MM.1S (cell line): ENCODE measurements around the gene GNAT1.

ENCODE experiments used
- DNase-seq: peaks from one replicate; pipeline ENCODE4 v3.0.0-alpha.2; 2015
- H2AFZ ChIP-seq: fragments of 300-600 bp; sonication (generic); 2 replicates; pipeline ENCODE4 v1.6.0; 2016; ENCODE audit warnings: antibody characterized with exemption, low read length
- H3F3A ChIP-seq: fragments of 300-600 bp; sonication (generic); 2 replicates; pipeline ENCODE4 v1.6.1; 2016; ENCODE audit warnings: mild to moderate bottlenecking, antibody characterized with exemption, low read length, moderate library complexity, mixed read lengths; ENCODE audit not compliant: insufficient read depth
- H3K27ac ChIP-seq: fragments of 300-600 bp; sonication (generic); 2 replicates; pipeline ENCODE4 v1.5.1; 2016; ENCODE audit warnings: mild to moderate bottlenecking, low read length
- H3K27me3 ChIP-seq: fragments of 300-600 bp; sonication (generic); replicated peaks from 2 replicates; pipeline ENCODE4 v1.6.0; 2016; ENCODE audit warnings: low read length; ENCODE audit not compliant: insufficient read depth
- H3K36me3 ChIP-seq: fragments of 300-600 bp; sonication (generic); replicated peaks from 2 replicates; pipeline ENCODE4 v1.6.1; 2016; ENCODE audit warnings: mild to moderate bottlenecking, low read length, mixed read lengths; ENCODE audit not compliant: insufficient read depth
- H3K4me1 ChIP-seq: fragments of 300-600 bp; sonication (generic); 2 replicates; pipeline ENCODE4 v1.6.1; 2016; ENCODE audit warnings: low read length, mixed read lengths
- H3K4me2 ChIP-seq: fragments of 300-600 bp; sonication (generic); 2 replicates; pipeline ENCODE4 v1.6.0; 2016; ENCODE audit warnings: low read depth, low read length
- H3K4me3 ChIP-seq: fragments of 300-600 bp; sonication (generic); 2 replicates; pipeline ENCODE4 v1.5.1; 2016; ENCODE audit warnings: low read length, mixed read lengths
- H3K79me2 ChIP-seq: fragments of 300-600 bp; sonication (generic); 2 replicates; pipeline ENCODE4 v1.6.1; 2016; ENCODE audit warnings: mixed run types, low read length, mixed read lengths
- H3K9ac ChIP-seq: fragments of 300-600 bp; sonication (generic); 2 replicates; pipeline ENCODE4 v1.6.1; 2016; ENCODE audit warnings: low read length, mixed read lengths
- H3K9me2 ChIP-seq: fragments of 300-600 bp; sonication (generic); replicated peaks from 2 replicates; pipeline ENCODE4 v1.6.1; 2016; ENCODE audit warnings: mild to moderate bottlenecking, low read length, mixed read lengths; ENCODE audit not compliant: insufficient read depth
- H3K9me3 ChIP-seq: fragments of 300-600 bp; sonication (generic); replicated peaks from 2 replicates; pipeline ENCODE4 v1.6.1; 2016; ENCODE audit warnings: mild to moderate bottlenecking, low read length, mixed read lengths; ENCODE audit not compliant: insufficient read depth
- H4K20me1 ChIP-seq: fragments of 300-600 bp; sonication (generic); 2 replicates; pipeline ENCODE4 v1.6.1; 2016; ENCODE audit warnings: mild to moderate bottlenecking, low read length, moderate library complexity, mixed read lengths; ENCODE audit not compliant: insufficient read depth
- EZH2 ChIP-seq: fragments of 300-600 bp; sonication (generic); optimal IDR thresholded peaks from 2 replicates; pipeline ENCODE3; 2017; ENCODE audit warnings: low read depth, mild to moderate bottlenecking, antibody characterized with exemption, low read length, mixed read lengths
- EZH2phosphoT487 ChIP-seq: fragments of 300-600 bp; sonication (generic); IDR thresholded peaks from 2 replicates; pipeline ENCODE4 v1.6.1; 2018; ENCODE audit warnings: antibody characterized with exemption, low read length
- TF ChIP-seq, protein P1 (sequence below): fragments of 300-600 bp; sonication (generic); IDR thresholded peaks from 2 replicates; pipeline ENCODE4 v1.5.1; 2016; ENCODE audit warnings: antibody characterized with exemption, low read length, mixed read lengths

The GNAT1 gene

GRCh38 chr3:50204804-50205412, 13.5 kb downstream of the GNAT1 start, which contains the start of gene SLC38A3:
TSS of gene SLC38A3 (plus strand) at chr3:50205271. CDS start at chr3:50214200, 8,929 bp downstream.
- Histone ChIP-seq H3K4me2 (peak within 1 kb of the TSS; percentile 37; the same call in 1 of the 2 replicates), H3K4me3 (no peak within 1 kb of the TSS), H3K9me3 (no peaks in the 10 kb centered on the region), H2AFZ (no peak within 1 kb of the TSS), H3K36me3 (no peaks in the 10 kb centered on the region), H3K9ac (no peak within 1 kb of the TSS), H3K27ac (no peak within 1 kb of the TSS), H3K27me3 (peaks cover 83% of the 10 kb centered on the region), H3F3A (no peaks in the 10 kb centered on the region), H3K9me2 (no peaks in the 10 kb centered on the region), H3K79me2 (no peaks in the 10 kb centered on the region), H3K4me1 (no peaks in the 10 kb centered on the region), H4K20me1 (no peaks in the 10 kb centered on the region; the same call in 1 of the 2 replicates)
- no peak for TF ChIP-seq EZH2phosphoT487
- TF ChIP-seq, protein P1, sequence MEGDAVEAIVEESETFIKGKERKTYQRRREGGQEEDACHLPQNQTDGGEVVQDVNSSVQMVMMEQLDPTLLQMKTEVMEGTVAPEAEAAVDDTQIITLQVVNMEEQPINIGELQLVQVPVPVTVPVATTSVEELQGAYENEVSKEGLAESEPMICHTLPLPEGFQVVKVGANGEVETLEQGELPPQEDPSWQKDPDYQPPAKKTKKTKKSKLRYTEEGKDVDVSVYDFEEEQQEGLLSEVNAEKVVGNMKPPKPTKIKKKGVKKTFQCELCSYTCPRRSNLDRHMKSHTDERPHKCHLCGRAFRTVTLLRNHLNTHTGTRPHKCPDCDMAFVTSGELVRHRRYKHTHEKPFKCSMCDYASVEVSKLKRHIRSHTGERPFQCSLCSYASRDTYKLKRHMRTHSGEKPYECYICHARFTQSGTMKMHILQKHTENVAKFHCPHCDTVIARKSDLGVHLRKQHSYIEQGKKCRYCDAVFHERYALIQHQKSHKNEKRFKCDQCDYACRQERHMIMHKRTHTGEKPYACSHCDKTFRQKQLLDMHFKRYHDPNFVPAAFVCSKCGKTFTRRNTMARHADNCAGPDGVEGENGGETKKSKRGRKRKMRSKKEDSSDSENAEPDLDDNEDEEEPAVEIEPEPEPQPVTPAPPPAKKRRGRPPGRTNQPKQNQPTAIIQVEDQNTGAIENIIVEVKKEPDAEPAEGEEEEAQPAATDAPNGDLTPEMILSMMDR, result no peak
- no peak for TF ChIP-seq EZH2
- DNase-seq, result no peak

DNA sequence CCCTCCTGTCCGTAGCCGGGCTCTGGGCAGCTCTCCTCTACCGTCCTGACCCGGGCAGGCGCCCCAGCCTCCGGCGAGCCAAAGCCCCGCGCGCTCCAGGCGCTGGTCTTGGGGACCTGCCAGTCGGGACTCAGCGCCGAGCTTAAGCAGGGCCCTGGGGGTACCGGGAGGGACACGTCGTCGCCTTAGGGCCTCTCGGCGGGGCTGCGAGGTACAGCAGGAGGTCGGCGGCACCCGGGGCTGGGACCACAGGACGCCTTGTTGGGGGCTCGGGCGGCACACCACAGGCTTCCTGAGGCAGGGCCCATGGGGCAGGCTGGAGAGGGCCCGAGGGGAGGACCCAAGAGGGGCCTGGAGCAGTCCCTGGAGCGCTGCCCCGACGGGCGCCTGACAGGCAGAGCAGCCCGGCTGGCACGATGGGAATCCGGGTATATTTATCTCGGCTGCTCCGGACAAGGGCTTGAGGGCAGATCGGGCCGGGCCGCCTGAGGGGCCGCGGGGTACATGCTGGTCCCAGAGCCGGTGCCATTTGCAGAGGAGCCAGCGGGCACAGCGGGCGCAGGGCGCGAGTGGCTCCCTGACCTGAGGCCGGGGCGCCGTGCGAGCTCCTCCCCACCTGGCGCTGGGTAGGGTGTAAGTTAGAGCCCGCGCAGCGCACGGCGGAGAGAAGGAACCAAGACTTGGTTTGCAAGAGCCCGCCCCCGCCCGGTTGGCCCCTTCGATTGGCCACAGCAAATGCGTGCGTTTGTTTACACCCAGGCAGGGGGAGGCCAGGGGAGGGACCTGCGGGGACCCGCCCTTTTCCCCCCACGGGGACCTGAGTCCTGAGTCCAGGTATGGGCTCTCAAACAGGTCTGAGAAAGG, 14.2 kb downstream of the GNAT1 start:
- H3K4me3 ChIP-seq, result no peak overlapping the region
- DNase-seq, result no peak
- no peaks in the 10 kb centered on the region for H3K9me3 ChIP-seq
- TF ChIP-seq EZH2phosphoT487 (no peak), EZH2 (no peak)
- TF ChIP-seq, protein P1, result no peak
- H3K9me2 ChIP-seq, result no peaks in the 10 kb centered on the region
- peak overlapping the region; percentile 37; the same call in 1 of the 2 replicates for H3K4me2 ChIP-seq
- no peaks in the 10 kb centered on the region for H3K36me3 ChIP-seq
- no peak overlapping the region for H3K27ac ChIP-seq
- no peak overlapping the region for H3K9ac ChIP-seq
- peaks cover 87% of the 10 kb centered on the region for H3K27me3 ChIP-seq
- no peaks in the 10 kb centered on the region for H3F3A ChIP-seq
- H3K79me2 ChIP-seq, result no peaks in the 10 kb centered on the region
- H2AFZ ChIP-seq, result no peak overlapping the region
- no peaks in the 10 kb centered on the region; the same call in 1 of the 2 replicates for H4K20me1 ChIP-seq
- no peaks in the 10 kb centered on the region for H3K4me1 ChIP-seq

- no peaks in the 10 kb centered on the region; the same call in 1 of the 2 replicates for H4K20me1 ChIP-seq
- no peak for TF ChIP-seq EZH2phosphoT487
- TF ChIP-seq, protein P1, result no peak
- no peak for TF ChIP-seq EZH2
- H3K4me1 ChIP-seq, result no peaks in the 10 kb centered on the region
- no peaks in the 10 kb centered on the region for H3K9me3 ChIP-seq
- H3K9me2 ChIP-seq, result no peaks in the 10 kb centered on the region
- H3K27ac ChIP-seq, result no peak overlapping the region
- H3K4me2 ChIP-seq, result no peak overlapping the region
- no peaks in the 10 kb centered on the region for H3K36me3 ChIP-seq
- no peaks in the 10 kb centered on the region for H3F3A ChIP-seq
- no peak overlapping the region for H2AFZ ChIP-seq
- H3K9ac ChIP-seq, result no peak overlapping the region
- no peak overlapping the region for H3K4me3 ChIP-seq
- H3K79me2 ChIP-seq, result no peaks in the 10 kb centered on the region
- peaks cover 79% of the 10 kb centered on the region for H3K27me3 ChIP-seq
- DNase-seq, result no peak
These were observed 16.1 kb downstream of the GNAT1 start for GRCh38 chr3:50207359-50208042.
